ENCODE measurements around the gene ERAL1. TPM values are rescaled to one million over a fixed set of nuclear protein-coding genes. Genes with fewer than 3 reads are reported as not detected.

Gene ERAL1
- total RNA-seq, 4 donors from 2014 or later: 28.1 to 74.4 (median 47.3) TPM

DNA sequence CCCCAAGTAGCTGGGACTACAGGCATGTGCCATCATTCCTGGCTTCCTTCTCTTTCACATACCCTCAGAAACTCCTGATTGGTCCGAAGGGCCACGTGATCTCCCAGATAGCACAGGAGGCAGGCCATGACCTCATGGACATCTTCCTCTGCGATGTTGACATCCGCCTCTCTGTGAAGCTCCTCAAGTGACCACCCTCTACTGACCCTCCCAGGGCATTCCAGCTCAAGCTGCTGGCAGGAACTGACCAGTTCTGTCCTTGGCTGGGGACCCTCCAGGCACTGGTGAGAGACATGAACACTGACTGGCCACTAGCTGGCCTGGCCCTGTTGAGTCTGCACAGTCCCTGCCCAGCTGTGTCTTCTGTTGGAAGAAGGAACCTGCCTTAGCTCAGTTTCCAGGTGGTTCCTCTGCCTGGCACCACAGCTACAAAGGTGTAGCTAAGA is 5.6 kb downstream of the ERAL1 start:
- Histone ChIP-seq H3K36me3 (peaks cover 0 to 19% (median 9%) of the 10 kb centered on the region in 4 donors), H3K27me3 (no peaks in the 10 kb centered on the region), H3K4me1 (peaks cover 8 to 19% (median 12%) of the 10 kb centered on the region in 4 donors), H3K9me3 (no peaks in the 10 kb centered on the region), H3K27ac (no peak overlapping the region), H3K4me3 (no peak overlapping the region)
- no peak for TF ChIP-seq POLR2AphosphoS5 (IDR thresholded peaks at IDR 0.05)
- 91 to 100% methylated on average over 3 to 4 of the region's 4 CpGs for WGBS, 2 donors (ENCODE audit: low coverage in 1 of 2)
- intact Hi-C loops (cut with DNase I; ENCODE audit: low total_unique reads) (no loop called here), in situ Hi-C loops (cut with MboI; ENCODE audit: low pct_ligation_motif_present in 1 of 4, low pct_unique_long_range_greater_than_20kb in 1 of 4, low sequenced_read_pairs in 3 of 4) (no loop called here)
- DNase-seq: no peak

DNA sequence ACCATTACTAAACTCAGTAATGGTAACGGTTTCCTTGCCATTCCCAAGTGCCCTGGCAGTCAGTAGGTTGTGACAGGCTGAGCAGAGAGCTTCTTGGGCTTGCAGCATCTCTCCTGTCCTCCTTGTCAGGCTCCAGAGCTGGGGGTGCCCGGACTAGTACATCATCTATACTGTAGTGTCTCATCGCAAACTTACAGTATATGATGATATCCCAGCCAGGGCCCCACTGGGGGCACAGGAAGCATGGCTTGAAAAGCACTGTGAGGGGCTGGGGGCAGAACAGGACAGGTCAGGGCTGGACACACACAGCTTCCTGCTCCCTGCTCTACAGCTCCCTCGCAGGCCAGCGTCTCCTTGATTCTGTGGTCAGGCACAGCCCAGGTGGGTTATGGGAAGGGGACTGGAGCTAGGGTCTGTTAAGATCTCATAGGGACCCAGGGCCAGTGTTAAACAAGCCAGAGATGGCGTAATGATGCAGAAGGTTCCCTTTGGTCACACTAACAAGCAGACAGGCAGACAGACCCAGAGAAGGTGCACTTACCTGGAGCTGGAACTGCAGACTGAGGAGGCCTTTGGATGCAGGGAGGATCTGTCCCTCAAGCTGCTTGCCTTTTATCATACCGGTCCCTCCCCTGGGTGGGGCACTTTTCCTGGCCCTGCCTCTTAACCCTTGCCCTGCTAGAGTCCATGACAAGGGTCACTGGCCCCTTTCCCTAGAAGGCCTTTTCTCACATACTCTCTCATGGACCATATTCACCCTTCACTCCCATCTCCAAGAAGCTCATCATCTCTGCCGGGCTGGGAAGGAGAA is 6.8 kb downstream of the ERAL1 start:
- Histone ChIP-seq H3K36me3 (peaks cover 0 to 19% (median 9%) of the 10 kb centered on the region in 4 donors), H3K4me1 (peaks cover 4 to 20% (median 9%) of the 10 kb centered on the region in 4 donors), H3K4me3 (no peak overlapping the region), H3K27ac (no peak overlapping the region), H3K9me3 (no peaks in the 10 kb centered on the region), H3K27me3 (no peaks in the 10 kb centered on the region)
- in situ Hi-C loops (cut with MboI; ENCODE audit: low pct_ligation_motif_present in 1 of 4, low pct_unique_long_range_greater_than_20kb in 1 of 4, low sequenced_read_pairs in 3 of 4): no loop called here
- TF ChIP-seq POLR2A (IDR thresholded peaks at IDR 0.05) (no peak), POLR2AphosphoS5 (IDR thresholded peaks at IDR 0.05) (no peak)
- TF ChIP-seq, protein P1, sequence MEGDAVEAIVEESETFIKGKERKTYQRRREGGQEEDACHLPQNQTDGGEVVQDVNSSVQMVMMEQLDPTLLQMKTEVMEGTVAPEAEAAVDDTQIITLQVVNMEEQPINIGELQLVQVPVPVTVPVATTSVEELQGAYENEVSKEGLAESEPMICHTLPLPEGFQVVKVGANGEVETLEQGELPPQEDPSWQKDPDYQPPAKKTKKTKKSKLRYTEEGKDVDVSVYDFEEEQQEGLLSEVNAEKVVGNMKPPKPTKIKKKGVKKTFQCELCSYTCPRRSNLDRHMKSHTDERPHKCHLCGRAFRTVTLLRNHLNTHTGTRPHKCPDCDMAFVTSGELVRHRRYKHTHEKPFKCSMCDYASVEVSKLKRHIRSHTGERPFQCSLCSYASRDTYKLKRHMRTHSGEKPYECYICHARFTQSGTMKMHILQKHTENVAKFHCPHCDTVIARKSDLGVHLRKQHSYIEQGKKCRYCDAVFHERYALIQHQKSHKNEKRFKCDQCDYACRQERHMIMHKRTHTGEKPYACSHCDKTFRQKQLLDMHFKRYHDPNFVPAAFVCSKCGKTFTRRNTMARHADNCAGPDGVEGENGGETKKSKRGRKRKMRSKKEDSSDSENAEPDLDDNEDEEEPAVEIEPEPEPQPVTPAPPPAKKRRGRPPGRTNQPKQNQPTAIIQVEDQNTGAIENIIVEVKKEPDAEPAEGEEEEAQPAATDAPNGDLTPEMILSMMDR (IDR thresholded peaks at IDR 0.05): no peak
- WGBS, 2 donors (ENCODE audit: low coverage in 1 of 2): 68 to 76% methylated on average over 2 to 8 of the region's 8 CpGs
- intact Hi-C loops (cut with DNase I; ENCODE audit: low total_unique reads): no loop called here
- DNase-seq: peak; percentile 21

- no peak for DNase-seq
- H3K27me3 ChIP-seq: no peaks in the 10 kb centered on the region
- H3K36me3 ChIP-seq: peaks cover 0 to 19% (median 9%) of the 10 kb centered on the region in 4 donors
- in situ Hi-C loops (cut with MboI; ENCODE audit: low pct_ligation_motif_present in 1 of 4, low pct_unique_long_range_greater_than_20kb in 1 of 4, low sequenced_read_pairs in 3 of 4) (no loop called here), intact Hi-C loops (cut with DNase I; ENCODE audit: low total_unique reads) (no loop called here)
- H3K27ac ChIP-seq: no peak overlapping the region
- peaks cover 4 to 20% (median 9%) of the 10 kb centered on the region in 4 donors for H3K4me1 ChIP-seq
- WGBS, 2 donors (ENCODE audit: low coverage in 1 of 2): 88% methylated on average over 3 of the region's 3 CpGs; no CpG with 5 or more reads in 1 of the 2 donors
- no peaks in the 10 kb centered on the region for H3K9me3 ChIP-seq
- no peak overlapping the region for H3K4me3 ChIP-seq
- no peak for TF ChIP-seq EP300 (IDR thresholded peaks at IDR 0.05; ENCODE audit: low read depth)
These were observed 7.7 kb downstream of the ERAL1 start for GRCh38 chr17:28862561-28862960.

DNA sequence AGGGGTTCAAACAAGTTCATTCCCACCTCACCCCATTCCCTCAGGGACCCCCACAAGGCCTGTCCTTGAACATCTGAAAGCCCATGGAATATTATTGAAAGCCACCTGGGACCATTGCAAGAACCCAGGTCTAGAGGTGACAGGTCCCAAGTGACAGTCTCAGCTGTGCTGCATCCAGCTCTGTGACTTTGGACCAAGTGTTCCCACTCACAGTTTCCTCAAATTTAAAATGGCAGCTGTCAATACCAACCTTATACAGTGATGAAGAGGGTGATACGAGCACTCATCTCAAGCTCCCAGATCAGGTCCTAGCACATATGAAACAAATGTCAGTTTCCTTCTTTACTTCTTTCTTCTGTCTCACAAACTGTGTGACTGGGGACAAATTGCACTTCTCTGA is 9.1 kb downstream of the ERAL1 start:
- 95 to 100% methylated on average over 1 of the region's 1 CpG for WGBS, 2 donors (ENCODE audit: low coverage in 1 of 2)
- H3K36me3 ChIP-seq: peaks cover 0 to 10% (median 3%) of the 10 kb centered on the region in 4 donors
- H3K27ac ChIP-seq: no peak overlapping the region
- H3K27me3 ChIP-seq: no peaks in the 10 kb centered on the region
- TF ChIP-seq POLR2A (IDR thresholded peaks at IDR 0.05): no peak
- TF ChIP-seq, protein P1 (IDR thresholded peaks at IDR 0.05): no peak
- TF ChIP-seq EP300 (IDR thresholded peaks at IDR 0.05; ENCODE audit: low read depth): no peak
- TF ChIP-seq POLR2AphosphoS5 (IDR thresholded peaks at IDR 0.05): no peak
- no peak for DNase-seq
- intact Hi-C loops (cut with DNase I; ENCODE audit: low total_unique reads): no loop called here
- H3K4me3 ChIP-seq: no peak overlapping the region
- H3K4me1 ChIP-seq: peaks cover 4 to 20% (median 9%) of the 10 kb centered on the region in 4 donors
- in situ Hi-C loops (cut with MboI; ENCODE audit: low pct_ligation_motif_present in 1 of 4, low pct_unique_long_range_greater_than_20kb in 1 of 4, low sequenced_read_pairs in 3 of 4): no loop called here
- H3K9me3 ChIP-seq: no peaks in the 10 kb centered on the region

DNA sequence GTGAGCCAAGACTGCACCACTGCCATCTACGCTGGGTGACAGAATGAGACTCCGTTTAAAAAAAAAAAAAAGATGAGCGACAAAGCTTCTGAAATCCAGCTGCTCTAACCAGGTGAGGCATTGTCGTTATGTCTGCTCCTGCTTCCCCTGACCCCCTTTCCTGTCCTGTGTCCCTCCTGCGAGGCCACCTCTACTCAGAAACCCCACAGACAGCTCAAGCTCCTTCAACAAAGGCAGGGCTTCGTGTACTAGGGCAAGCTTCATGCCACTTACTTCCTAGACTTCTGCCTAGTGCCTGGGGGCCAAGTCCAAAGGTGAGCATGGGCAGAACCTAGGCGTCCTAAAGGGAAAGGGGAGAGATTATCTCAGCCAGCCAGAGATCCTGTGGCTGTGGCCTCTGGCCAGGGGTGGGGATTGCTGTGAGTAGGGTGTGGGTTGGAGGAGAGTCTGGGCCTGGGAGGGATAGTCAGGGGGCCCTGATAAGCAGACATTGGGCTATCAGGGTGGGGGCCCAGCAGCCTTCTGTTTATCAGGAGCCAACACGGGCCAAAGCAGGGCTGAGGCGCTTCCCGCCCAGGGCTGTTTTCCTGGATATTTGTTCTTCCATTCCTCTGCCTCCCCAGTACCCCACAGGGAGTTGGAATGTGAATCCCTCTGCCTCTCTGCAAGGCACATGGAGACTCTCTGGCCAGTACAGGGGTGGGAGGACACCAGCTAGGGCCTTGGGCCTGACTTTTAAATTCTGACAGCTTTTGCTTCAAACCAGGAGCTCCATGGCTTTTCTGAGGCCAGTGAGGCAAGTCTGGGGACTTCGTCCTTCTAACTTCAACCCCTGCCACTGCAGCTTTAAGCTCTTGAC is 10.4 kb downstream of the ERAL1 start:
- H3K36me3 ChIP-seq: peaks cover 0 to 7% (median 3%) of the 10 kb centered on the region in 4 donors
- 77% methylated on average over 11 of the region's 11 CpGs; no CpG with 5 or more reads in 1 of the 2 donors for WGBS, 2 donors (ENCODE audit: low coverage in 1 of 2)
- peak; percentile 75 for DNase-seq

More for the DNA sequence above, 10.4 kb downstream of the ERAL1 start:
- Histone ChIP-seq H3K4me1 (peaks cover 4 to 20% (median 9%) of the 10 kb centered on the region in 4 donors), H3K27ac (peak overlapping the region; percentile 67 to 84 (median 75)), H3K9me3 (no peaks in the 10 kb centered on the region), H3K27me3 (no peaks in the 10 kb centered on the region), H3K4me3 (no peak overlapping the region)
- intact Hi-C loops (cut with DNase I; ENCODE audit: low total_unique reads): no loop called here
- in situ Hi-C loops (cut with MboI; ENCODE audit: low pct_ligation_motif_present in 1 of 4, low pct_unique_long_range_greater_than_20kb in 1 of 4, low sequenced_read_pairs in 3 of 4): no loop called here
- TF ChIP-seq POLR2A (IDR thresholded peaks at IDR 0.05) (peak; percentile 50), EP300 (IDR thresholded peaks at IDR 0.05; ENCODE audit: low read depth) (no peak), POLR2AphosphoS5 (IDR thresholded peaks at IDR 0.05) (peak in 2 of 3 donors; percentile 48 to 59)
- TF ChIP-seq, protein P1 (IDR thresholded peaks at IDR 0.05): no peak

All from transverse colon (tissue), 4 donors.